ENCODE measurements around the gene TTC39C. TPM values are rescaled to one million over a fixed set of nuclear protein-coding genes. Genes with fewer than 3 reads are reported as not detected.
A peak's percentile ranks its signal among the peaks of the same experiment; 100 is the strongest.

Gene TTC39C
- total RNA-seq = 33.2 TPM

DNA sequence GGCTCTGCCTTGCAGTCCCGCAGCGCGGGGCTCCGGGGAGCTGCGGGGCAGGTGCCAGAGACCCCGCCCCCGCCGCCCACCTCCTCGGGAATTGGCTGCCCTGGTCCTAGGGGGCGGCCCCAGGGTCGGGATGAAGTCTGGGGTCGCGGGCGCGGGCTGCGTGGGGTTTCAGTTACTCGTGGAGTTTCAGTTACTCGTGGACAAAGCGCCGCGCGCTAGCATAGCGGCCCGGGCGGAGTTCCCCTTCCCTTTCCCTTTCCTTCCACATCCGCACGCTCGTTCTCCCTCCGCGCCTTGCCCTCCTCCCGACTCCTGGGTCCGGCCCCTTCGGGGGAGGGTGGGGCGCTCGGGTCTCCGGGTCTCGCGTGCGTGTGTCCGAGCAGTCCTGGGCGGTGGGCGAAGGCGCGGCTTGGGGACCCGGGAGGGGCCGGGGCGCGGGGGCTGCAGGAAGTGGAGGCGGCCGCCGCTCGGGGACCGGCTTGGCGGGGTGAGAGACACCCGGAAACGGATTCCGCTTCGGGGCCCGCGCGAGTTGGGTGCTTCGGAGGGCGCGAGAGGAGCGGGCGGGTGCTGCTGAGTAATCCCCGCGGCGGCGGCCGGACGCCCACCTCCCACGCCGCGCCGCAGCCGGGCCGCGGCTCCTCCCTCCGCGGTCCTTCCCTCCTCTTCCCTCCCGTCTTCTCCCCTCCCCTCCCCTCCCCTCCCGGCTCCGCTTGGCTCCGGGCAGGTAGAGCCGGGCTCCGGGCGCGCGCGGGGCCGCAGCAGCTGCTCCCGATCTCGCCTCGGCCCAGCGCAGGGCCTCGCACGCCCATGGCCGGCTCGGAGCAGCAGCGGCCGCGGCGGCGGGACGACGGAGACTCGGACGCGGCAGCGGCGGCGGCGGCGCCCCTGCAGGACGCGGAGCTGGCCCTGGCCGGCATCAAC lies at the start of gene TTC39C:
Gene TTC39C, plus strand, starts transcription at position 693 of the 924 bp plus-strand sequence. Its CDS starts 118 bp downstream, at position 811.
- DNase-seq (ENCODE audit: low spot score) = peak; percentile 81

- DNase-seq (ENCODE audit: low spot score) = no peak
Observed at GRCh38 chr18:23966909-23967308, 47.6 kb upstream of the TTC39C start.

DNA sequence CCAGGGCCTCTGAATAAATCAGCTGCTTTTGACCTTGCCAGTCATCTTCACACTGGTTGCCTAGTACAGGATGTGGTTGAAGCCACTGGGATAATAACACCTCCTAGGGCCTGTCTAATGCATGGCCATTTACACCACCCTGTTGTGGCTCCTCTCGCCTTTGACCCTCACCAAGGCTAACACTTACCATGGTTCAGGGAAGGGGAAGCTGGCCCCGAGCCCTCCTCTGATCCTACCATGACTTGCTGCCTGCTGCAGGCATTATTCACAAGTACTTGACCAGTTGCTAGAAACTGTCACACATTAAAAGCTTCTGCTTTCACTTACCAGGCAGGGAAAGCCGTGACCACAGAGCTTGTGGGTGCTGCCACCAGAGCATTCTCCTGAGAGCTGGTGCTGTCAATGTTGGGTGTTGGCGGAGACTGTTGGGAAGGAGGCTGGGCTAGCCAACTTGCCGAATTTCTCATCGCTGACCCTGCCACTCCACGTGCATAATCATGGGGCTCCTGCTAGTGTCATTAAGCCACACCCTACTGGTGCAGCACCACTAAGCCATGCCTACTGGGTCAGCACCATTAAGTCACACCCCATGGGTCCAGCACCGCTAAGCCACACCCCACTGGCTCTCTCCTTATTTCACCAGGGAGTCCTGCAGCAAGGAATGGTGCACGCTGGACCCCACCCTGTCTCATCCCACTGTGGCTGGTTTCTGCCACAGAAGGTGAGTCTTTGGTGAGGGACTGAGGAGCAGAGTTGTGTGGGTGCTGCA lies 47.0 kb upstream of the TTC39C start:
- no peak for DNase-seq (ENCODE audit: low spot score)

GRCh38 chr18:23968638-23969604 lies 45.6 kb upstream of the TTC39C start:
- DNase-seq (ENCODE audit: low spot score) = no peak

GRCh38 chr18:23969664-23970063 lies 44.9 kb upstream of the TTC39C start:
- no peak for DNase-seq (ENCODE audit: low spot score)

GRCh38 chr18:23970161-23971096 lies 44.1 kb upstream of the TTC39C start:
- DNase-seq (ENCODE audit: low spot score) = no peak

- no peak for DNase-seq (ENCODE audit: low spot score)
Observed at GRCh38 chr18:23971097-23971440, 43.5 kb upstream of the TTC39C start.

- no peak for DNase-seq (ENCODE audit: low spot score)
Observed at GRCh38 chr18:23971666-23972230, 42.8 kb upstream of the TTC39C start.

- DNase-seq (ENCODE audit: low spot score) = no peak
Observed at GRCh38 chr18:23972453-23972852, 42.1 kb upstream of the TTC39C start.

DNA sequence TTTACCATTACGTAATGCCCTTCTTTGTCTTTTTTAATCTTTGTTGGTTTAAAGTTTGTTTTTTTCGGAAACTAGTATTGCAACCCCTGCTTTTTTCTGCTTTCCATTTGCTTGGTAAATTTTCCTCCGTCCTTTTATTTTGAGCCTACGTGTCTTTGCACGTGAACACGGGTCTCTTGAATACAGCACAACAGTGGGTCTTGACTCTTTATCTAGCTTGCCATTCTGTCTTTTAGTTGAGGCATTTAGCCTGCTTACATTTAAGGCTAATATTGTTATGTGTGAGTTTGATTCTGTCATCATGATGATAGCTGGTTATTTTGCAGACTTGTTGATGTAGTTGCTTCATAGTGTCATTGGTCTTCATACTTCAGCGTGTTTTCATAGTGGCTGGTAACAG lies 37.5 kb upstream of the TTC39C start:
- DNase-seq (ENCODE audit: low spot score) = no peak

- DNase-seq (ENCODE audit: low spot score) = no peak
Observed at GRCh38 chr18:23977719-23978483, 36.7 kb upstream of the TTC39C start.

DNA sequence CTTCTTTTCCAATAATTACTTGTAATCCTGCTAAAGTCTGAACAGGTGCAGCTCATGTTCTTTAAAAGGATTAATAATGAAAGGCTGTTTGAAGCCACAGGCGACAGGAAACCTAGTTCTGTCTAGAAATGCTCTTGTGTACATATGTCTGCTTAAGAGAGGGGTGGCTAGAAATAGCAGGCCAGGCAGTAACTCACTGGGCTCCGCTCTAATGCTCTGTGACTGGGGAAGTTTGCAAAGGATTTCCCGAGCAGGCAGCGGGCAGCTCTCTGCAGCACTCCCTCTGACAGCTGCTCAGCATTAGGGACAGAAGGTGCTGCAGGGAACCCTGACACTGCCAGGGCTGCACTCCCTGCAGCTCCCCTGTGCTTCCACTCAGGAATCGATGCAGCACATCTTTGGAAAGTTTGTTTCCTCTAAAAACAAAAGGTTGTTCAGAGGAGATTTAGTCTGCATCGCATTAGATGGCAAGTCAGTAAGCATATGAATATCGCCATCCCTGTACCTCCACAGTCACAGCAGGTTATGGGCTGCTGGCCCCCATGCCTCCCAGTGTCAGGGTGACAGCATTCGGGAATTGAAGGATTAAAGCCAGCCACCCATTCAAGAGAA lies 33.1 kb upstream of the TTC39C start:
- no peak for DNase-seq (ENCODE audit: low spot score)

DNA sequence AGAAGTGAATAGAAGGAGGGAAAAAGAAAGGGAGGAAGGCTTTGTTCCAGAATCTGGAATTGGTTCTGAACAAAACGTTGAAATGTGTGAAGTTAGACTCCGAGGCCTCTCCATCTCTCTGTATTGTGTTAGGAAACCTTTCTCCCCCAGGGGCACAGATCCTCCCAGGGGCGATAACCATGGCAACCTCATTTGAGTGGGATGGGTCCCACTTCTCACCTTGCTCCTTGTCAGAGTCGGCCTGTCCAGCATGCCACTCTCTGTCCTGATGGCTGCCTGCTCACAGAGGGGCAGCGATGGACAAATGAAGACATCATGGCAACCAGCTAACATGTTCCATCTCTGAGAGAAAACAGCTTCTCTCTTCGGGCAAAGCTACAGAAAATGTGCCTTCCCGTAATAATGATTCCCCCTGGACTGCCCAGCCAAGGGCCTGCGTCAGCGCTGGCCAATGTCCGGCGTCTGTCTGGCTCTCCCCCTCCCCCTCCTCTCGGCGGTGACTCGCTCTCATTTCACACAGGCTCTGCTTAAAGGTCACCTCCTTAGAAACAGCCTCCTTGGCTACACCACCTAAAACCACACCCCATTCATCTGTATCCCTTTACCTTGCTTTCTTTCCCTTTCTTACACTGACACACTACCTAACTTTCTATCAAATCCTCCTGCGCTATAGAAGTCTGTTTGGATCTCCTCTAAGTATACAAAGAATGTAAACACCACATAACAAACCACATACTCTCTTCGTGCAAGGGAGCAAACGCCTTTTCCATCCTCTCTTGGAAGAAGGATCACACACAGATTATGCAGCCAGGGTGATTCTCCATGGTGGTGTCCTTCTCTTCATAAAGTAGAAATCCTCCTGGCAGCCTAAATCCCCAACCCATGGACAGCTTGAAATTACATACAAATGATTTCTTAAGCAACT lies 32.1 kb upstream of the TTC39C start:
- peak; percentile 74 for DNase-seq (ENCODE audit: low spot score)

GRCh38 chr18:23983112-23983511 lies 31.4 kb upstream of the TTC39C start:
- DNase-seq (ENCODE audit: low spot score) = no peak

DNA sequence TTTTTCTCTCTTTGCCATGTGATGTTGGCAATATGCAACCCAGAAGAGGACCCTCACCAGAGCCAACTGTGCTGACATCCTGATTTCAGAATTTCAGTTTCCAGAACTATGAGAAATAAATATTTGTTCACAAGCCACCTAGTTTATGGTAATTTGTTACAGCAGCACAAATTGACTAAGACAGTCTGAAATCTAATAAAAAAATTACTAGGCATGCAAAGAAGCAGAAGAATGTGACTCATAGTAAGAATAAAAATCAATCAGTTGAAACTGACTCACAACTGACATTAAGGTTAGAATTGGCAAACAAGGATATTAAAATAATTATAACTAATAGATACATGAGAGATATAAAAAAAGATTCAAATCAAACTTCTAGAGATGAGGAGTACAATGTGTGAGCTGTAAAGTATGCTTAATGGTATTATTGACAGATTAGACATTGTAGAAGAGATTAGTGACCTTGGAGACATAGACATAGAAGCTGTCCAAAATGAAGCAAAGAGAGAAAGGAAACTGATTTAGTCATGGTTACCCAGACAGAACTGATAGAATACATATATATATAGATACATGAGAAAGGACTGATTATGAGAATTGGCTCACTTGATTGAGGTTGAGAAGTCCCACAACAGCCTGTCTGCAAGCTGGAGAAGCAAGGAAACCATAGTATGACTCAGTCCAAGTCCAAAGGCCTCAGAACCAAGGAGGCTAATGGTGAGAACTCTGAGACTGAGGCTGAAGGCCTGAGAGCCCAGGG lies 27.8 kb upstream of the TTC39C start:
- no peak for DNase-seq (ENCODE audit: low spot score)

DNA sequence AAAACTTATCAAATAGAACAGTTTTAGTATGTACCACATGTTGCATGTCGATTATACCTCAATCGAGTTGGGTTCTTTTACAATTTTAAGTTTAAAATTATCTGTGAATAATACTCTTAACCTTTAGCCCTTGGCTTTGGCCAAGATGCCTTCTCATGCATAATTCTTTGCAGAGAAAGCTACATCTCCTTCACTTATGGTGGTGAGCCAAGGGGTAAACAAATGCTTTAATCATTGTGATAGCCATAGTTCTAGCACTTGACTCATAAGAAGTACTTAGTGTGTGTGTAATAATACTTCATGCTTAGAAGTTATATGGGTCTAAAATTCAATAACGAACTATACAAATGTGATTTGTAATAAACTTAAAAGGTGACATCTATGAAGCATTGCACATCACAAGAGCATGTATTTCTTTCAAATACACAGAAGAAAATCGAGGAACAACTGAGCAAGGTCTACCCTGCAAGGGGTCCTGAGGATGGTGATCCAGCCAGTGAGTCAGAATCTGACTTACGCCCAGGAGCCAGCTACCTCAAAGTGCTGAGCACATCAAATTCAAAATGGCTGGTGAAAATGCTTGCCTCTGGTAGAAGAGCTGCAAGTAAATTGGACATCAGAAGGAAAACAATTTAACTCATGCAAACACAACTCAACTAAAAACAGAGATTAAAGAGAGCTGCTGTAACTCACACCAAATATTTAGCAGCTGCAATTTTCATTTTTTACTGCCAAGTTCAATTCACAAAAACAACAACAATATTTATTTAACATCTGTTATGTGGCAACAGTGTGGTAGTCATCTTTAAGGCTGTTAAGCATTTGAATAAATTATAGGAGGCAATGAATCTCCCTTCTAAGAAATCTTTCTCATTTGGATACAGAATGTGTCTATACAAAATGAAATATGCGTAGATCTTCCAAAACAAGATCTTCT lies 23.8 kb upstream of the TTC39C start:
- no peak for DNase-seq (ENCODE audit: low spot score)
